Left lung (tissue), 10 donors: ENCODE results near the gene LAPTM5. TPM values are rescaled to one million over a fixed set of nuclear protein-coding genes. Genes with fewer than 3 reads are reported as not detected.
A peak's percentile ranks its signal among the peaks of the same experiment; 100 is the strongest.

Experiments
- ATAC-seq: fragments of 200-7000 bp; cut with Tn5 transposase; one replicate; pipeline ENCODE4 v1.9.1; 2020; ENCODE audit warnings: moderate library complexity
- DNase-seq, 4 donors: peaks; one replicate each; pipeline ENCODE4 v3.0.0-alpha.2; 2013 to 2020
- H3K27ac ChIP-seq, 2 donors: fragments of 200-600 bp; sonication (generic) in 1 of 2; one replicate each; pipeline versions ENCODE4 v1.5.0 to v1.8.0; 2020 to 2021
- H3K27me3 ChIP-seq, 2 donors: fragments of 200-600 bp; sonication (generic) in 1 of 2; one replicate each; pipeline versions ENCODE4 v1.5.0 to v1.8.0; 2020 to 2021
- H3K36me3 ChIP-seq, 2 donors: fragments of 200-600 bp; sonication (generic) in 1 of 2; one replicate each; pipeline versions ENCODE4 v1.5.0 to v1.8.0; 2020 to 2021
- H3K4me1 ChIP-seq, 2 donors: fragments of 200-600 bp; one replicate each; pipeline ENCODE4 v1.8.0; 2021
- H3K4me3 ChIP-seq, 2 donors: fragments of 200-600 bp; sonication (generic) in 1 of 2; one replicate each; pipeline versions ENCODE4 v1.5.0 to v1.8.0; 2020 to 2021; ENCODE audit warnings: mild to moderate bottlenecking in 1 of 2
- H3K9me3 ChIP-seq, 2 donors: fragments of 200-600 bp; sonication (generic) in 1 of 2; one replicate each; pipeline versions ENCODE4 v1.5.0 to v1.8.0; 2020 to 2021
- intact Hi-C, 2 donors: fragments of 100-400 bp; cut with DNase I; formaldehyde crosslinking; loops; one replicate each; pipeline versions ENCODE4 v1.11.2 to v1.14.2; 2022
- polyA plus RNA-seq, 6 donors: library from polyadenylated mRNA; unstranded; fragments of 120-200 nt; gene quantifications; one replicate each; pipeline ENCODE4 v1.2.1, GENCODE V29; 2013; ENCODE audit not compliant: insufficient read length in 6 of 6
- total RNA-seq, 2 donors: library from RNA; stranded (reverse); fragmentation: NEBNext Ultra II Directional; extraction: Animal tissue kit (Norgen Biotek cat#: 25700); gene quantifications; one replicate each; pipeline ENCODE4 v1.2.1, GENCODE V29; 2021
- TF ChIP-seq, protein P1 (sequence below), 2 donors: fragments of 200-600 bp; sonication (generic) in 1 of 2; IDR thresholded peaks; one replicate each; pipeline versions ENCODE4 v1.5.0 to v1.8.0; 2021; ENCODE audit warnings: antibody characterized with exemption in 2 of 2
- donor health status: DM: no; HTN: yes; CAD: no.
- donor health status: DM: no; HTN: no; CAD: no.

The LAPTM5 gene
- total and polyA plus RNA-seq, 8 donors, result 23.0 to 513 (median 29.5) TPM

DNA sequence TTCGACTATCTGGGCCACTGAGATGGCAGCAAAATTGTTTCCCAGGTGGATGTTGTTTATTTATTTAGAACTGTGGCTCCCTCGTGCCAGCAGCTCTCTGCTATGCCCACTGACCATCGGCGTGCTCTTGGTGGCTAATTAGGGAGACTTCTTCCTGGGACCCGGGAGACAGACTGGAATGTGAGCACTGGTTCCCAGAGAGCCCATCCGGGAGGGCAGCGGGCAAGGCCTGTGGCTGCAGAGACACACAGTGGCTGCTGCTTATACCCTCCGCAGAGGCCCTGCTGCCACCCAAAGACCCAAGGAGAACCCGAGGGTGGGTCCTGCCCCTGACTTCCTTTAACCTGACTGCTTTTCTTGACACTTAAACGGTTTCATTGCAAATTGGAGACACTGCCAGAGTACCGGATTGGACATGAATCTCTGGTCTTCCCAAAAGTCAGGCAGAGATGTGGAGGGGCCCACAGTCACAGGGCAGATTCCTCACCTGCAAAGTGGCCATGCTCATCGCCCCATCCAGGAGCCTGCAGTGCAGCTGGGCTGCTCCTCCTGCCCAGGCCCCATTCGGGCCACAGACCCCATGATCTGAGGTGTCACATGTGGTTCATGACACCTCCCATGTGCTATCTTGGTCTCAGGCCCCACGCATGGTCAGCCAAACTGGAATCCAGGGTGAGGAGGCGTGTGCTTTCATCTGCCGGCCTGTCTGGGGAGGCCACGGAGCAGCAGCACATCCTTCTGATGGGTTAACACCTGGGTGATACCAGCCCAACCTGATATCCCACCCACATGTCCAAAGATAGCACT, 28.5 kb downstream of the LAPTM5 start:
- Histone ChIP-seq H3K27me3 (no peaks in the 10 kb centered on the region), H3K27ac (no peak overlapping the region), H3K4me3 (no peak overlapping the region), H3K36me3 (peaks cover 0 to 27% of the 10 kb centered on the region in 2 donors), H3K4me1 (peaks cover 0 to 8% of the 10 kb centered on the region in 2 donors), H3K9me3 (no peaks in the 10 kb centered on the region)
- ATAC-seq (no peak), DNase-seq (peak in 1 of 4 donors; percentile 58)
- intact Hi-C loops, result loop anchor here in 1 of 2 donors (10.0 kb wide), 1 partner anchor 46 kb away; no protein-coding TSS in a partner anchor
- TF ChIP-seq, protein P1, sequence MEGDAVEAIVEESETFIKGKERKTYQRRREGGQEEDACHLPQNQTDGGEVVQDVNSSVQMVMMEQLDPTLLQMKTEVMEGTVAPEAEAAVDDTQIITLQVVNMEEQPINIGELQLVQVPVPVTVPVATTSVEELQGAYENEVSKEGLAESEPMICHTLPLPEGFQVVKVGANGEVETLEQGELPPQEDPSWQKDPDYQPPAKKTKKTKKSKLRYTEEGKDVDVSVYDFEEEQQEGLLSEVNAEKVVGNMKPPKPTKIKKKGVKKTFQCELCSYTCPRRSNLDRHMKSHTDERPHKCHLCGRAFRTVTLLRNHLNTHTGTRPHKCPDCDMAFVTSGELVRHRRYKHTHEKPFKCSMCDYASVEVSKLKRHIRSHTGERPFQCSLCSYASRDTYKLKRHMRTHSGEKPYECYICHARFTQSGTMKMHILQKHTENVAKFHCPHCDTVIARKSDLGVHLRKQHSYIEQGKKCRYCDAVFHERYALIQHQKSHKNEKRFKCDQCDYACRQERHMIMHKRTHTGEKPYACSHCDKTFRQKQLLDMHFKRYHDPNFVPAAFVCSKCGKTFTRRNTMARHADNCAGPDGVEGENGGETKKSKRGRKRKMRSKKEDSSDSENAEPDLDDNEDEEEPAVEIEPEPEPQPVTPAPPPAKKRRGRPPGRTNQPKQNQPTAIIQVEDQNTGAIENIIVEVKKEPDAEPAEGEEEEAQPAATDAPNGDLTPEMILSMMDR (IDR thresholded peaks at IDR 0.05), result no peak

DNA sequence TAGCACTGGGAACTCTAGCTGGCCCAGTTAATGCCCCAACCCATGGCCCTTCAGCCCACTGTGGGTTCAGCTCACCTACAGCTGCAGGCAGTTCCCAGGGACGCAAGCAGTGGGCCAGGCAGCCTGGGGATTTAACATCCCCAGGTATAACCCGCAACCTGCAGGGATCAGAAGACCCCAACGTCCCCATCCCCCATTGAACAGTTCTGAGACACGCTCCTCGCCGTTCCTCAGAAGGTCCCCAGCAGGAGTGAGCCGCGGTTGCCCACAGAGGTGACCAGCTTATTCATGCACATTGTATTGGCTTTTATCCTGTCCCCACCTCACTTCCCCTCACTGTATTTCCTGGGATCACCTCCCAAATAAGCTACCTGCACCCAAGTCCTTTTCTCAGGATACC, 29.2 kb downstream of the LAPTM5 start:
- ATAC-seq, result no peak
- peak in 1 of 4 donors; percentile 31 for DNase-seq
- Histone ChIP-seq H3K4me1 (peaks cover 0 to 8% of the 10 kb centered on the region in 2 donors), H3K27me3 (no peaks in the 10 kb centered on the region), H3K9me3 (no peaks in the 10 kb centered on the region), H3K4me3 (no peak overlapping the region), H3K27ac (no peak overlapping the region), H3K36me3 (peaks cover 0 to 20% of the 10 kb centered on the region in 2 donors)
- intact Hi-C loops, result loop anchor here in 1 of 2 donors (10.0 kb wide), 1 partner anchor 46 kb away; no protein-coding TSS in a partner anchor
- TF ChIP-seq, protein P1 (IDR thresholded peaks at IDR 0.05), result no peak

- H3K27me3 ChIP-seq, result no peaks in the 10 kb centered on the region
- ATAC-seq (peak; percentile 34), DNase-seq (no peak)
- peaks cover 0 to 15% of the 10 kb centered on the region in 2 donors for H3K36me3 ChIP-seq
- intact Hi-C loops, result loop anchor here in 1 of 2 donors (10.0 kb wide), 1 partner anchor 47 kb away; no protein-coding TSS in a partner anchor
- TF ChIP-seq, protein P1 (IDR thresholded peaks at IDR 0.05), result no peak
- H3K27ac ChIP-seq, result no peak overlapping the region
- H3K4me3 ChIP-seq, result no peak overlapping the region
- H3K4me1 ChIP-seq, result peaks cover 0 to 8% of the 10 kb centered on the region in 2 donors
- H3K9me3 ChIP-seq, result no peaks in the 10 kb centered on the region
Measured at GRCh38 chr1:30727824-30728223, 29.8 kb downstream of the LAPTM5 start.

DNA sequence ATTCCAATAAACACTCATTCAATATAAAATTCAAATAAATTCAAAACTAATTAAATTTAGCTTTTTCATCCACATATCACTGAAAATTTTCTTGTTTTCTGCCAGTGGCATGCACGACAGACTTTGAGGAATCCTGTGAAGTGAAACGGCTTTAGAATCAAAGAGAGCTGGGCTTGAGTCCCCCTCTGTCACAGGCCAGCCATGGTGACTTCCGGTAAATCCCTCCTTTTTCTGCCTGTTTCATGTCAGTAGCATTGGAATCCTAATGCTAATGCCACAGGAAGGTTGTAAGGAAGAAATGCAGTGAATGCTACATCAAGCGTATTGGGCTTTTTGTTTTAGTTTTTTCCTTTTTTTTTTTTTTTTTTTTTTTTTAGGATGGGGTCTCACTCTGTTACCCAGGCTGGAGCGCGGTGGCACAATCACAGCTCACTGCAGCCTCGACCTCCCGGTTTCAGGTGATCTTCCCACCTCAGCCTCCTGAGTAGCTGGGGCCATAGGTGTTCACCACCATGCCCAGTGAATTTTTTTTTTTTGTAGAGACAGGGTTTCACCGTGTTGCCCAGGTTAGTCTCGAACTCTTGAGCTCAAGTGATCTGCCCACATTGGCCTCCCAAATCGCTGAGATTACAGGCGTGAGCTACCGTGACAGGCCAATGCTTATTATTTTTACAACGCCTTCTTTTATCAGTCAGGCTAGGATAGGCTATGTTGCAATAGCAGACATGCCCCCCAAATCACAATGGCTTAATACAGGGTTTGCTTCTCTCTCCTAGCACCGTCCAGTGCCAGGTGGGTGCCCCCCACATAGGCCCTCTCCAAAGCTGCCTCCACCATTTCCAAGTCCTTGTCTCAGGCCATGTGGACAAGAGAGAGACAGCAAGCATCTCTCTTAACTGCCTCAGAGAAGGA, 30.5 kb downstream of the LAPTM5 start:
- H3K4me3 ChIP-seq, result no peak overlapping the region
- TF ChIP-seq, protein P1 (IDR thresholded peaks at IDR 0.05), result no peak
- H3K9me3 ChIP-seq, result no peaks in the 10 kb centered on the region
- DNase-seq, result no peak
- H3K36me3 ChIP-seq, result peaks cover 0 to 9% of the 10 kb centered on the region in 2 donors
- no peak overlapping the region for H3K27ac ChIP-seq
- H3K4me1 ChIP-seq, result peaks cover 0 to 8% of the 10 kb centered on the region in 2 donors
- ATAC-seq, result no peak
- H3K27me3 ChIP-seq, result no peaks in the 10 kb centered on the region
- intact Hi-C loops, result loop anchor here in 1 of 2 donors (10.0 kb wide), 1 partner anchor 48 kb away; no protein-coding TSS in a partner anchor
